K562 (cell line): ENCODE data around the gene ATP5F1D.

Experiments
- ARID4B ChIP-seq: sonication (generic); formaldehyde crosslinking; IDR thresholded peaks from 2 replicates; pipeline ENCODE4 v1.8.0; 2022; ENCODE audit warnings: mild to moderate bottlenecking, missing genetic modification reagents
- CTCF ChIP-seq, 3 experiments: IDR thresholded peaks in 2 of 3; conservative IDR thresholded peaks in 1 of 3; 2 replicates each; pipeline ENCODE4 v1.5.1; 2011 to 2012; ENCODE audit warnings: low read length in 3 of 3, mild to moderate bottlenecking in 3 of 3, control low read depth in 2 of 3, improper control_type of control experiment in 1 of 3, inconsistent platforms in 1 of 3, low read depth in 1 of 3, mixed read lengths in 1 of 3, moderate library complexity in 1 of 3; ENCODE audit not compliant: insufficient read depth in 2 of 3
- MAX ChIP-seq: sonication (generic); formaldehyde crosslinking; IDR thresholded peaks from 2 replicates; pipeline ENCODE4 v1.9.0; 2022; ENCODE audit warnings: mild to moderate bottlenecking, missing genetic modification reagents
- RFX7 ChIP-seq: fragments of 250-450 bp; sonication (Bioruptor Pico); IDR thresholded peaks from 2 replicates; pipeline ENCODE4 v1.5.1; 2021; ENCODE audit warnings: mild to moderate bottlenecking
- VEZF1 ChIP-seq: fragments of 200-800 bp; sonication (Bioruptor generic); IDR thresholded peaks from 2 replicates; pipeline ENCODE4 v1.6.1; 2017; ENCODE audit warnings: missing genetic modification characterization, missing compliant biosample characterization

- TF ChIP-seq ARID4B = no peak
- no peak for TF ChIP-seq RFX7 (CRISPR knock-in tag)
- TF ChIP-seq MAX (CRISPR knock-in tag) = no peak
- no peak for TF ChIP-seq VEZF1 (CRISPR knock-in tag)
- no peak for TF ChIP-seq CTCF (IDR thresholded peaks at IDR 0.05 in 2 of 3, conservative IDR thresholded peaks at IDR 0.05 in 1 of 3; ENCODE audit: insufficient read depth in 2 of 3, low read depth in 1 of 3, low read length in 3 of 3)
These were observed 9.6 kb upstream of the ATP5F1D start for GRCh38 chr19:1231729-1232637.
